K562 (cell line): ENCODE data around the gene NKG7. TPM values are rescaled to one million over a fixed set of nuclear protein-coding genes. Genes with fewer than 3 reads are reported as not detected.

ENCODE experiments used
- BDP1 ChIP-seq: IDR thresholded peaks from 3 replicates; pipeline ENCODE4 v1.6.1; 2011; ENCODE audit not compliant: insufficient read length, insufficient read depth
- CBX1 ChIP-seq: sonication (generic); IDR thresholded peaks from 2 replicates; pipeline ENCODE4 v1.6.1; 2016; ENCODE audit warnings: antibody characterized with exemption, low read depth, mild to moderate bottlenecking
- CTCFL ChIP-seq: IDR thresholded peaks from 2 replicates; pipeline ENCODE4 v1.6.1; 2011; ENCODE audit warnings: borderline replicate concordance, low read depth, mild to moderate bottlenecking, moderate library complexity, low read length; ENCODE audit not compliant: insufficient read depth, poor library complexity, severe bottlenecking
- E2F1 ChIP-seq: sonication (generic); formaldehyde crosslinking; IDR thresholded peaks from 2 replicates; pipeline ENCODE4 v1.8.1; 2023; ENCODE audit warnings: mild to moderate bottlenecking, missing genetic modification reagents, moderate library complexity
- HDGF ChIP-seq: fragments of 450-650 bp; IDR thresholded peaks from 2 replicates; pipeline ENCODE4 v1.6.1; 2016
- MAX ChIP-seq: sonication (generic); formaldehyde crosslinking; IDR thresholded peaks from 2 replicates; pipeline ENCODE4 v1.9.0; 2022; ENCODE audit warnings: mild to moderate bottlenecking, missing genetic modification reagents
- MYC ChIP-seq, 2 experiments: fragments of 250-450 bp in 1 of 2; sonication (Bioruptor Pico) in 1 of 2; IDR thresholded peaks; 2 replicates each; pipeline versions ENCODE4 v1.5.1 to v1.6.1; 2012 to 2021; ENCODE audit warnings: low read depth in 2 of 2, borderline replicate concordance in 1 of 2, improper control_type of control experiment in 1 of 2, low read length in 1 of 2, mild to moderate bottlenecking in 1 of 2, moderate library complexity in 1 of 2
- PCBP1 ChIP-seq: fragments of 200-400 bp; formaldehyde crosslinking; IDR thresholded peaks from 2 replicates; pipeline ENCODE4 v1.6.1; 2018; ENCODE audit warnings: mild to moderate bottlenecking, low read depth, low read length; ENCODE audit not compliant: poor library complexity, severe bottlenecking
- TBP ChIP-seq: optimal IDR thresholded peaks from 2 replicates; pipeline ENCODE3; 2011; ENCODE audit warnings: low read depth, low read length, improper control_type of control experiment
- TEAD2 ChIP-seq: fragments of 450-650 bp; IDR thresholded peaks from 2 replicates; pipeline ENCODE4 v1.6.1; 2016; ENCODE audit warnings: missing genetic modification characterization, control low read depth, missing compliant biosample characterization
- TRIM28 ChIP-seq: fragments of 450-650 bp; IDR thresholded peaks from 2 replicates; pipeline ENCODE4 v1.6.1; 2017
- USF2 ChIP-seq: sonication (generic); formaldehyde crosslinking; IDR thresholded peaks from 2 replicates; pipeline ENCODE4 v1.5.0; 2020; ENCODE audit warnings: missing genetic modification reagents
- ZFP91 ChIP-seq: sonication (generic); formaldehyde crosslinking; IDR thresholded peaks from 2 replicates; pipeline ENCODE4 v1.8.0; 2022; ENCODE audit warnings: mild to moderate bottlenecking, missing genetic modification reagents
- ZNF398 ChIP-seq: fragments of 250-450 bp; sonication (Bioruptor Pico); IDR thresholded peaks from 2 replicates; pipeline ENCODE4 v1.8.0; 2021; ENCODE audit warnings: moderate library complexity, mild to moderate bottlenecking, inconsistent platforms
- ZNF436 ChIP-seq: fragments of 250-450, 450-650 bp; sonication (Bioruptor Pico); formaldehyde crosslinking; IDR thresholded peaks from 2 replicates; pipeline ENCODE4 v1.7.0; 2020; ENCODE audit warnings: mild to moderate bottlenecking
- ZNF512 ChIP-seq: IDR thresholded peaks from 2 replicates; pipeline ENCODE4 v1.6.1; 2016; ENCODE audit warnings: missing genetic modification characterization, missing compliant biosample characterization
- polyA plus RNA-seq, 8 experiments: library from polyadenylated mRNA; depleted of rRNA in 4 of 8; stranded (reverse) in 5 of 8; unstranded in 3 of 8; fragments of >200 nt; fragmentation: Nextera tagmentation in 2 of 8; fragmentation: Illumina TruSeq in 1 of 8; extraction: Ambion mirVana in 2 of 8; extraction: Trizol in 1 of 8; gene quantifications; 2 replicates each; pipeline versions ENCODE4 v1.2.1 to v1.2.3, GENCODE V29; 2011 to 2014; ENCODE audit warnings: inconsistent platforms in 1 of 8, missing spikeins in 1 of 8
- total RNA-seq, 7 experiments: library from RNA; depleted of rRNA in 6 of 7; stranded (reverse); fragments of >200 nt in 6 of 7; fragmentation: Illumina TruSeq in 2 of 7; extraction: Trizol in 2 of 7; gene quantifications; 2 replicates each; pipeline versions ENCODE4 v1.2.1 to v1.2.3, GENCODE V29; 2011 to 2021; ENCODE audit warnings: low replicate concordance in 1 of 7

NKG7 gene
- total and polyA plus RNA-seq, 9 of the 15 experiments (the other 6 are each of a cell fraction or from before 2014, with no cell fraction given), result 0.30 to 0.70 (median 0.51) TPM; not detected in 2

- TF ChIP-seq E2F1 (CRISPR knock-in tag) (no peak), HDGF (no peak), TRIM28 (no peak), MAX (CRISPR knock-in tag) (peak; percentile 80), CBX1 (peak; percentile 78; the same call in 1 of the 2 replicates), BDP1 (no peak), TEAD2 (no peak), ZFP91 (CRISPR knock-in tag) (no peak), CTCFL (peak; percentile 95), ZNF398 (CRISPR knock-in tag) (no peak), ZNF436 (no peak), TBP (peak; percentile 75), PCBP1 (no peak), ZNF512 (tag) (no peak), MYC (IDR thresholded peaks at IDR 0.05; ENCODE audit: low read depth, low read length) (peak; percentile 63; the same call in 1 of the 2 replicates), MYC (CRISPR knock-in tag; IDR thresholded peaks at IDR 0.05; ENCODE audit: borderline replicate concordance, low read depth) (no peak), USF2 (CRISPR knock-in tag) (no peak)
Measured at GRCh38 chr19:51327066-51328001, 45.1 kb downstream of the NKG7 start (continued).
